ENCODE measurements around the gene DDOST. TPM values are rescaled to one million over a fixed set of nuclear protein-coding genes. Genes with fewer than 3 reads are reported as not detected.

The DDOST gene
- total and polyA plus RNA-seq, 9 donors, result 114 to 169 (median 142) TPM

DNA sequence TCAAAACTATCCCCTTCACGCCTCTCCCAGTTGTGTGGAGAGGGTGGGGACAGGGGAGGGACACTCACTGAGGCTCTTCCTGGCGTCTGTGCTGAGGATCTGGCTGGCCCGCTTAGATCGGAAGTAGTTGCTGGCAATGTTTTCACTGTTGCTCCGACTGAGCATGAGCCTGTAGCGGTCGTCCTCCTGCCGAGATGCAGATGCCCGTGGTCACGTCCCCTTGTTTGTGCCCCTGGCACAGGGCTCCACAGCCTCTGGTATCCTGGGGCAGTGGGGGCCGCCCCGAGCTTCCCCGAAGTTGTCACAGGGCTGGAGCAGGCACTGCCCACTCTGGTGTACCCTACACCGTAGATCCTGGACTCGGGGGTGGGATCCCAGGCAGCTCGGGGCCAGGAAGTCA lies 5.0 kb upstream of the DDOST start:
- peak overlapping the region; percentile 13 for H3K27ac ChIP-seq (ENCODE audit: low read length)
- H3K9me3 ChIP-seq (replicated peaks; ENCODE audit: control insufficient read depth, low read depth, low read length), result no peaks in the 10 kb centered on the region
- DNase-seq, result peak; percentile 41
- no peaks in the 10 kb centered on the region for H3K36me3 ChIP-seq (ENCODE audit: control insufficient read depth, insufficient read depth, low read length)
- no peak overlapping the region for H3K4me3 ChIP-seq (ENCODE audit: low read length)
- WGBS (ENCODE audit: insufficient coverage), result 63% methylated on average over 14 of the region's 16 CpGs
- H3K27me3 ChIP-seq (ENCODE audit: control insufficient read depth, insufficient read depth, low read length), result no peaks in the 10 kb centered on the region
- peaks cover 8% of the 10 kb centered on the region for H3K4me1 ChIP-seq (ENCODE audit: control insufficient read depth, insufficient read depth, low read length)

DNA sequence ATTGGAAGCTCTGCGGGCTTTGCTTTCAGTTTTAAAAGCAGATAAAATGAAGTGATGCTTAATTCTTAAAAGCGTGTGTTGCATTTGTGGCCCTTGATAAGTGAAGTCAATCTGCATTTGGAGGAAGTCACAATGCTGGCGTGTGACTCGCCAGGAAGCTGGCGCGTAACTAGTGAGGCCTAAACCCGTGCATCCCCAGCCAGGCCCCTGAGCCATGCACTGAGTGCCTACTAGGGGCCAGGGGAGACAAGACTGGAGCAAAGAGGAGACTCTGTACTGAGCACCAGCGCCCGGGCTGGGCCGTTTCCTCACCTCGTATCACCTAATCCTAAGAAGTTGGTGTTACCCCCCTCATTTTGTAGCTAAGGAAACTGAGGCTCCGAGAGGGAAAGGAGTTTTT lies 4.6 kb upstream of the DDOST start:
- 83% methylated on average over 8 of the region's 12 CpGs for WGBS (ENCODE audit: insufficient coverage)
- Histone ChIP-seq H3K36me3 (ENCODE audit: control insufficient read depth, insufficient read depth, low read length) (no peaks in the 10 kb centered on the region), H3K27me3 (ENCODE audit: control insufficient read depth, insufficient read depth, low read length) (no peaks in the 10 kb centered on the region), H3K9me3 (replicated peaks; ENCODE audit: control insufficient read depth, low read depth, low read length) (no peaks in the 10 kb centered on the region), H3K27ac (ENCODE audit: low read length) (no peak overlapping the region), H3K4me3 (ENCODE audit: low read length) (no peak overlapping the region), H3K4me1 (ENCODE audit: control insufficient read depth, insufficient read depth, low read length) (peaks cover 8% of the 10 kb centered on the region)
- DNase-seq, result no peak

DNA sequence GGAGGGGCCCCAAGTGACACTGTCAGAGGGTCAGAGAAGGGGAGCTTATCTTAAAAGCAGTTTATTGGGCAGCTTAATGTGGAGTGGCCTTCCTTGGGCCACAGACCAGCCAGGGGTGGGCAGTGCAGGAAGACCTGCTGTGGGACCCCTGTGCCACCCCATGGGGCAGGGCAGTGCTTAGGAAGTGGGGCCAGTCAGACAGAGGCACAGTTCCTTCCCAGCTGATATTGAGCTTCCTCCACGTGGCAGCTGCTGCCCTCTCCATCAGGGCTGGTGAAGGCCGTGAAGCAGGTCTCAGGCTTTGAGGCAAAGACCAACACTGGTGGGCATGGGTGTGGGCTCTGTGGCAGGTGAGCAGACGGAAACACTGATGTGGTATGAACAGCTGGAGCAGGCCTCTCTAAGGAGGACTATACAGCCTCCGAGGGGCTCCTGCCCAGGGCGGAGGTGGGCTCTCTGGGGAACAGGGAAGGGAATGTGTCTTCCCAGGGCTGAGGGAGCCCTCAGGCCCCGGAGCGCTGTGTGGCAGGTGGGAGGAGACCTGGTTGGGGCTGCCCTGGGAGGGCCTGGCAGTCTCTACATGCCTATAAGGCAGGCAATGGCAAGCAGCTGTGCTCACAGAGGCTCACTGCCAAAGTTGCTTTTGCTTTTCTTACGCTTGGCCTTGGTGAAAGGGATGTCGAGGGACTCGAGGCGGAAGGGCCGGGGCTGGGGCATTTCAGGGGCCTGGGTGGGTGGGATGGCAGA lies 3.0 kb upstream of the DDOST start:
- 68% methylated on average over 10 of the region's 12 CpGs for WGBS (ENCODE audit: insufficient coverage)
- no peak for DNase-seq

DNA sequence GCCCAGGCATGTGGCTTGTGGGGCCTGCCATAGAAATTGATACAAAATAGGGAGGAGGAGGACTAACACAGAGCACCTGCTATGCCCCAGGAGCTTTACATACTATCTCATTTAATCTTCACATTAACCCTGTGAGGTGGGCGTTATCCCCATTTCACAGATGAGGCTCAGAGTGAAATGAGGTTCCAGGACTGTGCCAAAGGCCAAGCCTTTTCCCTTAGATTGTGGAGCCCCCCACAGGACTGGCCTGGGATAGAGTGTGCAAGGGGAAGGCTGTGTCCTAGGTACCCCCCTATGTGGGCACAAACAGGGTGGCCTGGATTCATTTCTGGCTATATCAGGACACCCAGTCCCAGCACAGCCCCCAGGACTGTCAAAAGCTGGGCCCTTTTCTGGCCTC lies 2.2 kb upstream of the DDOST start:
- Histone ChIP-seq H3K36me3 (ENCODE audit: control insufficient read depth, insufficient read depth, low read length) (peaks cover 13% of the 10 kb centered on the region), H3K27me3 (ENCODE audit: control insufficient read depth, insufficient read depth, low read length) (no peaks in the 10 kb centered on the region), H3K4me1 (ENCODE audit: control insufficient read depth, insufficient read depth, low read length) (peaks cover 14% of the 10 kb centered on the region), H3K27ac (ENCODE audit: low read length) (no peak overlapping the region), H3K4me3 (ENCODE audit: low read length) (no peak overlapping the region), H3K9me3 (replicated peaks; ENCODE audit: control insufficient read depth, low read depth, low read length) (no peaks in the 10 kb centered on the region)
- no peak for DNase-seq
- WGBS (ENCODE audit: insufficient coverage), result no CpG with 5 or more reads among the region's 1 CpG

More for the DNA sequence above, 3.0 kb upstream of the DDOST start:
- Histone ChIP-seq H3K27ac (ENCODE audit: low read length) (no peak overlapping the region), H3K4me3 (ENCODE audit: low read length) (no peak overlapping the region), H3K4me1 (ENCODE audit: control insufficient read depth, insufficient read depth, low read length) (peaks cover 14% of the 10 kb centered on the region), H3K36me3 (ENCODE audit: control insufficient read depth, insufficient read depth, low read length) (peaks cover 7% of the 10 kb centered on the region), H3K9me3 (replicated peaks; ENCODE audit: control insufficient read depth, low read depth, low read length) (no peaks in the 10 kb centered on the region), H3K27me3 (ENCODE audit: control insufficient read depth, insufficient read depth, low read length) (no peaks in the 10 kb centered on the region)

- DNase-seq, result no peak
- peak overlapping the region; percentile 86 for H3K27ac ChIP-seq (ENCODE audit: low read length)
- H3K4me1 ChIP-seq (ENCODE audit: control insufficient read depth, insufficient read depth, low read length), result peaks cover 14% of the 10 kb centered on the region
- H3K9me3 ChIP-seq (replicated peaks; ENCODE audit: control insufficient read depth, low read depth, low read length), result no peaks in the 10 kb centered on the region
- H3K27me3 ChIP-seq (ENCODE audit: control insufficient read depth, insufficient read depth, low read length), result no peaks in the 10 kb centered on the region
- peaks cover 24% of the 10 kb centered on the region for H3K36me3 ChIP-seq (ENCODE audit: control insufficient read depth, insufficient read depth, low read length)
- WGBS (ENCODE audit: insufficient coverage), result 35% methylated on average over 5 of the region's 7 CpGs
- peak overlapping the region; percentile 93 for H3K4me3 ChIP-seq (ENCODE audit: low read length)
Measured at GRCh38 chr1:20662110-20662475, 924 bp upstream of the DDOST start.

DNA sequence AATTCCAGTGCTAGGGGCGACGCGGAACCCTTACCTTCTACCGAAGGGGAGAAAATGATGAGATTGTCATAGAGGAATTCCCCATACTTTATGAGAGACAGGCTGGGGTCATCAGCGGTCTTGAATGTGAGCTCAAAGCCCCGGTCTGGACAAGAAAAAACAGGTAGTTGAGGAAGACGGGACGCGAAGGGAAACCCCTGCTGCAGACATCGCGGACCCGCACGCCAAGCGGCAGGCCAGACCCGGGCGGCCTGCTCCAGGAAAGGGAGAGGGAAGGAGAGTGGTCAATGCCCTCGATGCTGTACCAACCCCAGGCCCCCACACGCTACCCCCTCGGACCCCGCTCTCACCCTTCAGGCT lies 342 bp downstream of the DDOST start:
- H3K27ac ChIP-seq (ENCODE audit: low read length), result peak overlapping the region; percentile 38
- no peak for DNase-seq
- whole genome bisulfite sequencing (ENCODE audit: insufficient coverage), result 0% methylated on average over 5 of the region's 20 CpGs
- peak overlapping the region; percentile 93 for H3K4me3 ChIP-seq (ENCODE audit: low read length)
- no peaks in the 10 kb centered on the region for H3K27me3 ChIP-seq (ENCODE audit: control insufficient read depth, insufficient read depth, low read length)
- no peaks in the 10 kb centered on the region for H3K9me3 ChIP-seq (replicated peaks; ENCODE audit: control insufficient read depth, low read depth, low read length)
- peaks cover 36% of the 10 kb centered on the region for H3K36me3 ChIP-seq (ENCODE audit: control insufficient read depth, insufficient read depth, low read length)
- H3K4me1 ChIP-seq (ENCODE audit: control insufficient read depth, insufficient read depth, low read length), result peaks cover 14% of the 10 kb centered on the region

DNA sequence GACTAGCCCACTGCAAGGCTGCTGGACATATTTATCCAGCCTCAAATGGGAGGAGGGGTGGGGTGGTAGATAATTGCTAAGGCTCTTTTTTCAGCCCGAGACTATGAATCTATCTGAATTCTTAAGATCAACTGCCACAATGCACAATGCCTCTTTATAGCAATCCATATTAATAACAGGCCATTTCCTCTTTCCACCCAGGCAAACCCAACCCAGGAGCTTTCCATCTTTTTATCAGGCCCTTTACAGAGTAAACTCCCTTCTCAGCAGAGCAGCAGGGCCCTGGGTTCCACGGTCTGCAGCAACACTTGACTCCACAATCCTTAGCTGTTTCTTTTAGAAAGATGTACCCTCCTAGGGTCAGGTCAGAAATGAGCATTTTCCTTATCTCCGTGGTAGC lies 806 bp downstream of the DDOST start:
- 14% methylated on average over 1 of the region's 3 CpGs for WGBS (ENCODE audit: insufficient coverage)
- Histone ChIP-seq H3K36me3 (ENCODE audit: control insufficient read depth, insufficient read depth, low read length) (peaks cover 41% of the 10 kb centered on the region), H3K4me1 (ENCODE audit: control insufficient read depth, insufficient read depth, low read length) (peaks cover 14% of the 10 kb centered on the region), H3K4me3 (ENCODE audit: low read length) (peak overlapping the region; percentile 93), H3K27ac (ENCODE audit: low read length) (no peak overlapping the region), H3K27me3 (ENCODE audit: control insufficient read depth, insufficient read depth, low read length) (no peaks in the 10 kb centered on the region), H3K9me3 (replicated peaks; ENCODE audit: control insufficient read depth, low read depth, low read length) (no peaks in the 10 kb centered on the region)
- DNase-seq, result no peak

DNA sequence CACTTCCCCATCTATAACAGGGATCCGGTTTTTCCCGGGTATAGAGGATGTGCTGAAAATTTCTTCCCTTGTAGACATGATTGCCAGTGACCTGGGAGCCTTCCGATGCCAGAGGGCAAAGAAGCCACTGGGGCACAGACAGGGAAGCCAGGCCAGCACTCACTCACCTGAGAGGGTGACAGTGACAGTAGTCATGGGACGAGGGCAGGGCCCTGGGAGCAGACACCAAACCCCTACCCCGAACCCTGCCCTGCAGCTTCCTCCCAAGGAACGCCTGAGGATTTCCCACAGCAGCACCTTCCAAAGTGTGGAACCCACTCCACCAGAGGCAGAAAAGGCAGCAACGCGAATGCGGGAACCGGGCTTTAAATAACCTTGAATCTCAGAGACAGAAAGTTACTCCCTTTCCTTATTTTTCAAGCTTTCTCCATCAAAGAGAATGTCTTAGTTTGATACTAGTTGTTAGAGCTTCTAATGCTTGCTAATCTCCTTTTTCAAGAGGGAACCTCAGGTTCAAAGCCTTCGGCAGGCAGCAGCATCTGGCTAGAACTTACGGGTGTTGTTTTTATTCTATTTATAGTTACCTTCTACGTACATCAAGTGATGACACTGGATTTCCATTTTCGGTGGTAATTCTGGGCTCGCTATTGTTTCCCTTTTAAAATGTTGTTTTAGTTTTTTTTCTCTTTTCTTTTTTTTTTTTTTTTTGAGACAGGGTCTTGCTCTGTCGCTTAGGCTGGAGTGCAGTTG lies 2.8 kb downstream of the DDOST start:
- no peak overlapping the region for H3K27ac ChIP-seq (ENCODE audit: low read length)
- no peak overlapping the region for H3K4me3 ChIP-seq (ENCODE audit: low read length)
- H3K4me1 ChIP-seq (ENCODE audit: control insufficient read depth, insufficient read depth, low read length), result peaks cover 14% of the 10 kb centered on the region

GRCh38 chr1:20657024-20657423 lies 4.1 kb downstream of the DDOST start:
- Histone ChIP-seq H3K27ac (ENCODE audit: low read length) (no peak overlapping the region), H3K36me3 (ENCODE audit: control insufficient read depth, insufficient read depth, low read length) (peaks cover 69% of the 10 kb centered on the region), H3K9me3 (replicated peaks; ENCODE audit: control insufficient read depth, low read depth, low read length) (no peaks in the 10 kb centered on the region), H3K4me3 (ENCODE audit: low read length) (no peak overlapping the region), H3K27me3 (ENCODE audit: control insufficient read depth, insufficient read depth, low read length) (no peaks in the 10 kb centered on the region), H3K4me1 (ENCODE audit: control insufficient read depth, insufficient read depth, low read length) (peaks cover 11% of the 10 kb centered on the region)
- DNase-seq, result no peak
- WGBS (ENCODE audit: insufficient coverage), result 86% methylated on average over 12 of the region's 12 CpGs

More for the DNA sequence above, 2.8 kb downstream of the DDOST start:
- H3K9me3 ChIP-seq (replicated peaks; ENCODE audit: control insufficient read depth, low read depth, low read length), result no peaks in the 10 kb centered on the region
- peaks cover 56% of the 10 kb centered on the region for H3K36me3 ChIP-seq (ENCODE audit: control insufficient read depth, insufficient read depth, low read length)
- no peaks in the 10 kb centered on the region for H3K27me3 ChIP-seq (ENCODE audit: control insufficient read depth, insufficient read depth, low read length)
- DNase-seq, result no peak
- 86% methylated on average over 1 of the region's 16 CpGs for WGBS (ENCODE audit: insufficient coverage)

- Histone ChIP-seq H3K36me3 (ENCODE audit: control insufficient read depth, insufficient read depth, low read length) (peaks cover 81% of the 10 kb centered on the region), H3K4me1 (ENCODE audit: control insufficient read depth, insufficient read depth, low read length) (no peaks in the 10 kb centered on the region), H3K27me3 (ENCODE audit: control insufficient read depth, insufficient read depth, low read length) (no peaks in the 10 kb centered on the region), H3K4me3 (ENCODE audit: low read length) (no peak overlapping the region), H3K27ac (ENCODE audit: low read length) (no peak overlapping the region), H3K9me3 (replicated peaks; ENCODE audit: control insufficient read depth, low read depth, low read length) (no peaks in the 10 kb centered on the region)
- 79% methylated on average over 19 of the region's 20 CpGs for WGBS (ENCODE audit: insufficient coverage)
- no peak for DNase-seq
Measured at GRCh38 chr1:20654104-20654690, 7.0 kb downstream of the DDOST start.
